ENCODE measurements around the gene RCAN3.

DNA sequence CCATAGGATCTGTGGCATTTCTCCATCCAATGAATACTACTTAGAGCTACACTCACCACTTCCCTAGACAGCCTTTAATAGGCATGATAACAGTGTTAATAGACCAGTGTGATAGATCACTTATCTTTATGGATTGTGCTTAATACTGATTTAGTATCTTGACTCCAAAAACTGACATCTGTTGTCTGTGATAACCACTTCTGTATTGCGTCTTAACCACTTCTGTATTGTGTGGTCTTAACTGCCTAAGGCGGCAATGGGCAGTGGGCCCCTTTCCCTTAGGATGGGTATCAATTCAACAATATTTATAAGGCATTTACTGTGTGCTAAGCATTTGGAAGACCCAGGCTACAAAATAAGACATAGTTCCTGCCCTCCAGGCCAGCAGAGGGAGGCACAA lies 32.0 kb upstream of the RCAN3 start:
- TF ChIP-seq, protein P1, sequence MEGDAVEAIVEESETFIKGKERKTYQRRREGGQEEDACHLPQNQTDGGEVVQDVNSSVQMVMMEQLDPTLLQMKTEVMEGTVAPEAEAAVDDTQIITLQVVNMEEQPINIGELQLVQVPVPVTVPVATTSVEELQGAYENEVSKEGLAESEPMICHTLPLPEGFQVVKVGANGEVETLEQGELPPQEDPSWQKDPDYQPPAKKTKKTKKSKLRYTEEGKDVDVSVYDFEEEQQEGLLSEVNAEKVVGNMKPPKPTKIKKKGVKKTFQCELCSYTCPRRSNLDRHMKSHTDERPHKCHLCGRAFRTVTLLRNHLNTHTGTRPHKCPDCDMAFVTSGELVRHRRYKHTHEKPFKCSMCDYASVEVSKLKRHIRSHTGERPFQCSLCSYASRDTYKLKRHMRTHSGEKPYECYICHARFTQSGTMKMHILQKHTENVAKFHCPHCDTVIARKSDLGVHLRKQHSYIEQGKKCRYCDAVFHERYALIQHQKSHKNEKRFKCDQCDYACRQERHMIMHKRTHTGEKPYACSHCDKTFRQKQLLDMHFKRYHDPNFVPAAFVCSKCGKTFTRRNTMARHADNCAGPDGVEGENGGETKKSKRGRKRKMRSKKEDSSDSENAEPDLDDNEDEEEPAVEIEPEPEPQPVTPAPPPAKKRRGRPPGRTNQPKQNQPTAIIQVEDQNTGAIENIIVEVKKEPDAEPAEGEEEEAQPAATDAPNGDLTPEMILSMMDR (IDR thresholded peaks at IDR 0.05) = no peak
- no peak for TF ChIP-seq POLR2A (IDR thresholded peaks at IDR 0.05)

Data from thyroid gland (tissue), 4 donors.